K562 (cell line): ENCODE results near the gene ABCA3. TPM values are rescaled to one million over a fixed set of nuclear protein-coding genes. Genes with fewer than 3 reads are reported as not detected.

Source experiments
- ATAC-seq: fragments of 200-7000 bp; cut with Tn5 transposase; 3 replicates; pipeline ENCODE4 v1.9.1; 2020; ENCODE audit warnings: moderate library complexity
- BruUV-seq: library from RNA; stranded (reverse); fragments of 400-500 nt; replicated peaks from 2 replicates; lab custom pipeline; 2021; lab: Mats Ljungman, UMichigan
- CTCF ChIA-PET: fragments of 300-600 bp; formaldehyde crosslinking; extraction: SDS; loops from one replicate; lab custom pipeline; 2021; ENCODE audit warnings: low intra/inter-chr PET ratio; lab: Yijun Ruan, JAX
- POLR2A ChIA-PET: fragments of 300-600, 350-650 bp; sonication (Branson Sonifier 250); formaldehyde crosslinking; extraction: SDS; loops from one replicate; lab custom pipeline; 2021; ENCODE audit warnings: antibody characterized with exemption, inconsistent platforms; lab: Yijun Ruan, JAX
- DNase-seq, 4 experiments: peaks; one replicate each; pipeline versions ENCODE4 v3.0.0 to v3.0.0-alpha.2; 2011 to 2018; ENCODE audit warnings: low spot score in 3 of 4, mixed read lengths in 3 of 4; ENCODE audit errors: extremely low read depth in 1 of 4
- FAIRE-seq: peaks from 2 replicates; lab custom pipeline; 2011; peaks lifted over from hg19 to GRCh38; lab: Jason Lieb, UNC
- H2AFZ ChIP-seq: 2 replicates; pipeline ENCODE4 v1.6.0; 2011; ENCODE audit warnings: low read depth, low read length, control low read depth, inconsistent platforms
- H3K27ac ChIP-seq: fragments of 200-600 bp; 3 replicates; pipeline ENCODE4 v1.8.0; 2011; ENCODE audit warnings: low read depth, mild to moderate bottlenecking, control low read depth, inconsistent platforms, low read length, moderate library complexity, mixed read lengths; ENCODE audit errors: extremely low read depth
- H3K27me3 ChIP-seq, 2 experiments: fragments of 300-600 bp in 1 of 2; 2 replicates in 1 of 2; 3 replicates in 1 of 2; pipeline versions ENCODE4 v1.6.0 to v1.8.0; 2011; ENCODE audit warnings: inconsistent platforms in 2 of 2, low read length in 2 of 2, mild to moderate bottlenecking in 1 of 2, mixed read lengths in 1 of 2, moderate library complexity in 1 of 2; ENCODE audit not compliant: control insufficient read depth in 2 of 2, insufficient read depth in 2 of 2
- H3K36me3 ChIP-seq: fragments of 300-600 bp; 3 replicates; pipeline ENCODE4 v1.8.0; 2011; ENCODE audit warnings: mild to moderate bottlenecking, low read length, inconsistent platforms; ENCODE audit not compliant: control insufficient read depth, insufficient read depth
- H3K4me1 ChIP-seq, 2 experiments: fragments of 200-600 bp in 1 of 2; replicated peaks in 1 of 2; 2 replicates in 1 of 2; 3 replicates in 1 of 2; pipeline versions ENCODE4 v1.5.1 to v1.8.0; 2011; ENCODE audit warnings: inconsistent platforms in 2 of 2, low read length in 2 of 2, mild to moderate bottlenecking in 1 of 2, mixed read lengths in 1 of 2, moderate library complexity in 1 of 2; ENCODE audit not compliant: control insufficient read depth in 2 of 2, insufficient read depth in 2 of 2
- H3K4me2 ChIP-seq: 2 replicates; pipeline ENCODE4 v1.6.1; 2011; ENCODE audit warnings: low read length, control low read depth, inconsistent platforms, mixed read lengths; ENCODE audit not compliant: insufficient read depth
- H3K4me3 ChIP-seq: fragments of 200-600 bp; sonication (generic), shearing (Covaris generic); 2 replicates; pipeline ENCODE4 v1.5.1; 2016; ENCODE audit warnings: control low read depth, inconsistent platforms
- H3K79me2 ChIP-seq: fragments of 200-600 bp; 3 replicates; pipeline ENCODE4 v1.8.0; 2011; ENCODE audit warnings: low read length, inconsistent platforms; ENCODE audit not compliant: control insufficient read depth, insufficient read depth
- H3K9ac ChIP-seq, 2 experiments: 2 replicates each; pipeline versions ENCODE4 v1.6.0 to v1.6.1; 2011; ENCODE audit warnings: low read depth in 2 of 2, low read length in 2 of 2, control low read depth in 1 of 2, inconsistent platforms in 1 of 2, mild to moderate bottlenecking in 1 of 2, mixed read lengths in 1 of 2; ENCODE audit not compliant: insufficient read depth in 1 of 2
- H3K9me1 ChIP-seq: one replicate; pipeline ENCODE4 v1.6.0; 2011; ENCODE audit warnings: inconsistent platforms, mild to moderate bottlenecking, low read length, moderate library complexity; ENCODE audit not compliant: control insufficient read depth, insufficient read depth
- H3K9me3 ChIP-seq: replicated peaks from 2 replicates; pipeline ENCODE4 v1.5.1; 2011; ENCODE audit warnings: low read depth, low read length, inconsistent platforms; ENCODE audit not compliant: control insufficient read depth, insufficient read depth
- H4K20me1 ChIP-seq: replicated peaks from 2 replicates; pipeline ENCODE4 v1.6.1; 2011; ENCODE audit warnings: low read length, inconsistent platforms, mixed read lengths; ENCODE audit not compliant: control insufficient read depth, insufficient read depth
- E2F3 ChIP-seq: fragments of 250-450 bp; sonication (Bioruptor Pico); IDR thresholded peaks from 2 replicates; pipeline ENCODE4 v1.4.0; 2020; ENCODE audit warnings: mild to moderate bottlenecking
- POLR2G ChIP-seq: fragments of 200-400 bp; formaldehyde crosslinking; IDR thresholded peaks from 2 replicates; pipeline ENCODE4 v1.6.1; 2017; ENCODE audit warnings: low read depth, mild to moderate bottlenecking, antibody characterized with exemption, low read length, moderate library complexity
- TFAP4 ChIP-seq: sonication (generic); formaldehyde crosslinking; IDR thresholded peaks from 2 replicates; pipeline ENCODE4 v1.8.0; 2022; ENCODE audit warnings: missing genetic modification reagents, mild to moderate bottlenecking, moderate library complexity, borderline replicate concordance
- WGBS: fragments of 100-300 bp; shearing (Covaris generic); methylation state at CpG from one replicate; pipeline ENCODE4 v1.1.6; 2016; ENCODE audit warnings: low coverage, mixed read lengths; ENCODE audit not compliant: insufficient coverage; ENCODE audit errors: missing lambda C conversion rate; 5-methylcytosine and 5-hydroxymethylcytosine counted together
- in situ Hi-C: fragments of 300-500 bp; cut with MboI; formaldehyde crosslinking; loops from 4 replicates; pipeline ENCODE4 v1.15.0; 2018; ENCODE audit warnings: inconsistent platforms, mixed read lengths
- intact Hi-C: fragments of 100-400 bp; cut with micrococcal nuclease; formaldehyde crosslinking; loops from 2 replicates; pipeline ENCODE4 v1.14.2; 2022
- polyA plus RNA-seq, 8 experiments: library from polyadenylated mRNA; depleted of rRNA in 4 of 8; stranded (reverse) in 5 of 8; unstranded in 3 of 8; fragments of >200 nt; fragmentation: Nextera tagmentation in 2 of 8; fragmentation: Illumina TruSeq in 1 of 8; extraction: Ambion mirVana in 2 of 8; extraction: Trizol in 1 of 8; gene quantifications; 2 replicates each; pipeline versions ENCODE4 v1.2.1 to v1.2.3, GENCODE V29; 2011 to 2014; ENCODE audit warnings: inconsistent platforms in 1 of 8, missing spikeins in 1 of 8
- total RNA-seq, 7 experiments: library from RNA; depleted of rRNA in 6 of 7; stranded (reverse); fragments of >200 nt in 6 of 7; fragmentation: Illumina TruSeq in 2 of 7; extraction: Trizol in 2 of 7; gene quantifications; 2 replicates each; pipeline versions ENCODE4 v1.2.1 to v1.2.3, GENCODE V29; 2011 to 2021; ENCODE audit warnings: low replicate concordance in 1 of 7

The ABCA3 gene
- total and polyA plus RNA-seq, 9 of the 15 experiments (the other 6 are each of a cell fraction or from before 2014, with no cell fraction given) = 0.66 to 23.7 (median 6.9) TPM

GRCh38 chr16:2282866-2283555 lies 57.5 kb downstream of the ABCA3 start:
- intact Hi-C loops = no loop called here

More at GRCh38 chr16:2282866-2283555, 57.5 kb downstream of the ABCA3 start:
- ATAC-seq (no peak), DNase-seq (no peak), FAIRE-seq (no peak)
- in situ Hi-C loops = no loop called here
- H3K9me3 ChIP-seq = no peaks in the 10 kb centered on the region
- no peaks in the 10 kb centered on the region for H3K27me3 ChIP-seq
- no TSS peak for BruUV-seq
- no peak overlapping the region for H3K27ac ChIP-seq
- no peaks in the 10 kb centered on the region for H4K20me1 ChIP-seq
- no peaks in the 10 kb centered on the region for H3K9me1 ChIP-seq
- CTCF ChIA-PET = no interaction called here
- 87% methylated on average over 23 of the region's 26 CpGs for WGBS
- H3K4me1 ChIP-seq = peaks cover 0 to 13% of the 10 kb centered on the region in 2 experiments; a peak in 1 of 5 replicates
- TF ChIP-seq TFAP4 (no peak), E2F3 (no peak), POLR2G (peak; percentile 35; the same call in 1 of the 2 replicates)
- H3K79me2 ChIP-seq = no peaks in the 10 kb centered on the region
- H3K36me3 ChIP-seq = peaks cover 62% of the 10 kb centered on the region; the same call in 2 of the 3 replicates
- H3K4me2 ChIP-seq = no peak overlapping the region
- POLR2A ChIA-PET = interaction anchor here (1.0 to 1.4 kb wide), 2 partner anchors 12 to 25 kb away, joined by 3 to 4 read pairs; no protein-coding TSS in a partner anchor
- H2AFZ ChIP-seq = no peak overlapping the region
- peak overlapping the region in 1 of 2 experiments; percentile 55; a peak in 1 of 4 replicates for H3K9ac ChIP-seq
- no peak overlapping the region for H3K4me3 ChIP-seq
